GM12878 (cell line): ENCODE data around the gene TRIM17. TPM values are rescaled to one million over a fixed set of nuclear protein-coding genes. Genes with fewer than 3 reads are reported as not detected.

Experiments
- ATAC-seq: fragments of 200-7000 bp; cut with Tn5 transposase; 3 replicates; pipeline ENCODE4 v1.9.1; 2020; ENCODE audit warnings: mild to moderate bottlenecking, moderate library complexity
- BruUV-seq: library from RNA; stranded (reverse); fragments of 400-500 nt; replicated peaks from 2 replicates; lab custom pipeline; 2021; lab: Mats Ljungman, UMichigan
- CTCF ChIA-PET: fragments of 300-600 bp; sonication (Branson Sonifier 250); formaldehyde crosslinking; extraction: SDS; loops from one replicate; lab custom pipeline; 2021; ENCODE audit warnings: inconsistent platforms; lab: Yijun Ruan, JAX
- POLR2A ChIA-PET: fragments of 350-600 bp; formaldehyde crosslinking; extraction: SDS; loops from one replicate; lab custom pipeline; 2021; ENCODE audit warnings: inconsistent platforms; lab: Charles Lee
- RAD21 ChIA-PET: fragments of 300-600 bp; sonication (Branson Sonifier 250); formaldehyde crosslinking; loops from one replicate; lab custom pipeline; 2023; ENCODE audit warnings: antibody characterized with exemption; ENCODE audit not compliant: unreplicated experiment; lab: Charles Lee
- SMC1A ChIA-PET: fragments of 300-600 bp; sonication (Branson Sonifier 250); formaldehyde crosslinking; loops from one replicate; lab custom pipeline; 2023; ENCODE audit not compliant: unreplicated experiment, uncharacterized antibody; lab: Charles Lee
- DNase-seq: peaks from one replicate; pipeline ENCODE4 v3.0.0-alpha.2; 2011; ENCODE audit warnings: low read depth, low spot score
- FAIRE-seq: peaks from 3 replicates; lab custom pipeline; 2011; peaks lifted over from hg19 to GRCh38; lab: Jason Lieb, UNC
- H2AFZ ChIP-seq: 2 replicates; pipeline ENCODE4 v1.6.0; 2011; ENCODE audit warnings: low read depth, low read length, control low read depth; ENCODE audit not compliant: control insufficient read depth
- H3K27ac ChIP-seq: 2 replicates; pipeline ENCODE4 v1.5.1; 2011; ENCODE audit warnings: control low read depth; ENCODE audit not compliant: control insufficient read depth, insufficient read depth
- H3K27me3 ChIP-seq, 2 experiments: replicated peaks in 1 of 2; 2 replicates each; pipeline versions ENCODE4 v1.6.0 to v1.6.1; 2011; ENCODE audit warnings: low read length in 1 of 2; ENCODE audit not compliant: control insufficient read depth in 2 of 2, insufficient read depth in 2 of 2
- H3K36me3 ChIP-seq, 2 experiments: 2 replicates each; pipeline ENCODE4 v1.5.1; 2011; ENCODE audit warnings: low read length in 1 of 2; ENCODE audit not compliant: control insufficient read depth in 2 of 2, insufficient read depth in 2 of 2
- H3K4me1 ChIP-seq: 2 replicates; pipeline ENCODE4 v1.6.1; 2011; ENCODE audit warnings: mild to moderate bottlenecking, low read length, moderate library complexity, mixed read lengths; ENCODE audit not compliant: control insufficient read depth, insufficient read depth
- H3K4me2 ChIP-seq: 2 replicates; pipeline ENCODE4 v1.6.0; 2011; ENCODE audit warnings: control low read depth; ENCODE audit not compliant: control insufficient read depth, insufficient read depth
- H3K4me3 ChIP-seq: fragments of 200-600 bp; sonication (generic); 2 replicates; pipeline ENCODE4 v1.5.1; 2016
- H3K79me2 ChIP-seq: 2 replicates; pipeline ENCODE4 v1.6.0; 2011; ENCODE audit warnings: low read length; ENCODE audit not compliant: control insufficient read depth, insufficient read depth
- H3K9ac ChIP-seq: 2 replicates; pipeline ENCODE4 v1.8.0; 2011; ENCODE audit warnings: low read length, control low read depth, mixed read lengths; ENCODE audit not compliant: control insufficient read depth, insufficient read depth
- H3K9me3 ChIP-seq: replicated peaks from 3 replicates; pipeline ENCODE4 v1.5.1; 2011; ENCODE audit warnings: mild to moderate bottlenecking, low read length; ENCODE audit not compliant: control insufficient read depth, insufficient read depth
- H4K20me1 ChIP-seq: 2 replicates; pipeline ENCODE4 v1.6.0; 2011; ENCODE audit not compliant: control insufficient read depth, insufficient read depth
- ATF3 ChIP-seq: IDR thresholded peaks from 2 replicates; pipeline ENCODE4 v1.6.1; 2011; ENCODE audit warnings: low read depth, mild to moderate bottlenecking, low read length, moderate library complexity, borderline replicate concordance; ENCODE audit errors: extremely low read depth
- EZH2 ChIP-seq: IDR thresholded peaks from 2 replicates; pipeline ENCODE4 v1.6.1; 2012; ENCODE audit warnings: low read depth, mild to moderate bottlenecking, control low read depth, inconsistent platforms, low read length, borderline replicate concordance; ENCODE audit not compliant: control insufficient read depth
- KAT2A ChIP-seq: conservative IDR thresholded peaks from 2 replicates; pipeline ENCODE4 v1.6.1; 2011; ENCODE audit warnings: low read depth, low read length; ENCODE audit not compliant: control insufficient read depth
- KLF5 ChIP-seq: fragments of 450-650 bp; IDR thresholded peaks from 2 replicates; pipeline ENCODE4 v1.6.1; 2014; ENCODE audit warnings: mild to moderate bottlenecking; ENCODE audit not compliant: partially characterized antibody
- PKNOX1 ChIP-seq: fragments of 450-650 bp; IDR thresholded peaks from 2 replicates; pipeline ENCODE4 v1.6.1; 2016; ENCODE audit warnings: mild to moderate bottlenecking
- POLR2AphosphoS5 ChIP-seq: IDR thresholded peaks from 2 replicates; pipeline ENCODE4 v1.6.1; 2011; ENCODE audit warnings: mild to moderate bottlenecking, low read length, inconsistent platforms
- RAD51 ChIP-seq: fragments of 450-650 bp; IDR thresholded peaks from 2 replicates; pipeline ENCODE4 v1.6.1; 2016; ENCODE audit warnings: moderate library complexity, mild to moderate bottlenecking, inconsistent platforms
- SKIL ChIP-seq: fragments of 450-650 bp; IDR thresholded peaks from 2 replicates; pipeline ENCODE4 v1.6.1; 2017; ENCODE audit warnings: mild to moderate bottlenecking, low read depth, inconsistent platforms; ENCODE audit not compliant: poor library complexity, severe bottlenecking
- SMAD1 ChIP-seq: fragments of 450-650 bp; IDR thresholded peaks from 2 replicates; pipeline ENCODE4 v1.6.1; 2018; ENCODE audit warnings: mild to moderate bottlenecking, low read depth; ENCODE audit not compliant: partially characterized antibody
- SUZ12 ChIP-seq: fragments of 200-600 bp; sonication (generic); IDR thresholded peaks from one replicate; pipeline ENCODE4 v1.6.1; 2018; ENCODE audit warnings: antibody characterized with exemption, mild to moderate bottlenecking; ENCODE audit not compliant: unreplicated experiment
- TAF1 ChIP-seq: IDR thresholded peaks from 2 replicates; pipeline ENCODE4 v1.6.1; 2011; ENCODE audit warnings: mild to moderate bottlenecking, low read depth, low read length, borderline replicate concordance
- ZBTB4 ChIP-seq: fragments of 450-650 bp; formaldehyde crosslinking; IDR thresholded peaks from 2 replicates; pipeline ENCODE4 v1.4.0; 2022; ENCODE audit warnings: mild to moderate bottlenecking, moderate library complexity
- ZZZ3 ChIP-seq: IDR thresholded peaks from 2 replicates; pipeline ENCODE4 v1.6.1; 2011; ENCODE audit warnings: low read depth; ENCODE audit not compliant: control insufficient read depth, insufficient read length
- WGBS: methylation state at CpG from one replicate; pipeline ENCODE4 v1.1.6; 2016; ENCODE audit warnings: low lambda C conversion rate; ENCODE audit not compliant: insufficient replicate concordance, insufficient coverage; ENCODE audit errors: missing lambda C conversion rate; 5-methylcytosine and 5-hydroxymethylcytosine counted together
- in situ Hi-C: fragments of 300-500 bp; cut with MboI; formaldehyde crosslinking; loops from 9 replicates; pipeline ENCODE4 v1.14.3; 2018; ENCODE audit warnings: mixed read lengths
- intact Hi-C: fragments of 100-400 bp; cut with micrococcal nuclease; formaldehyde crosslinking; loops from one replicate; pipeline ENCODE4 v1.14.2; 2022; ENCODE audit not compliant: unreplicated experiment
- polyA plus RNA-seq, 11 experiments: library from polyadenylated mRNA; depleted of rRNA in 4 of 11; unstranded in 6 of 11; stranded (reverse) in 5 of 11; fragments of >200 nt; fragmentation: Nextera tagmentation in 4 of 11; fragmentation: Illumina TruSeq in 1 of 11; extraction: Ambion mirVana in 4 of 11; extraction: Trizol in 1 of 11; gene quantifications; 1 replicate in 1 of 11; 2 replicates in 10 of 11; pipeline versions ENCODE4 v1.2.1 to v1.2.3, GENCODE V29; 2011 to 2016; ENCODE audit warnings: inconsistent platforms in 2 of 11, missing spikeins in 2 of 11, low read depth in 1 of 11
- total RNA-seq, 4 experiments: library from RNA; depleted of rRNA in 3 of 4; stranded (reverse); fragments of >200 nt in 3 of 4; fragmentation: Illumina TruSeq in 1 of 4; extraction: Trizol in 1 of 4; gene quantifications; 2 replicates each; pipeline versions ENCODE4 v1.2.1 to v1.2.3, GENCODE V29; 2013 to 2021

Gene TRIM17
- total and polyA plus RNA-seq, 10 of the 15 experiments (the other 5 are each of a cell fraction or from before 2014, with no cell fraction given) = 0.16 to 0.32 TPM; not detected in 8

- TF ChIP-seq PKNOX1 (no peak), SUZ12 (no peak), ZZZ3 (no peak), SKIL (no peak), SMAD1 (no peak), ATF3 (no peak), POLR2AphosphoS5 (no peak), KLF5 (no peak), TAF1 (no peak), RAD51 (no peak), EZH2 (no peak), KAT2A (no peak), ZBTB4 (CRISPR knock-in tag) (no peak)
- H3K4me3 ChIP-seq = peak overlapping the region; percentile 97
- BruUV-seq = no TSS peak
- intact Hi-C loops = loop anchor here (2.0 to 5.0 kb wide), 2 partner anchors 51 to 619 kb away; a partner anchor contains a TSS
- H2AFZ ChIP-seq = no peak overlapping the region
- H3K9ac ChIP-seq = peak overlapping the region; percentile 88
- peaks cover 6 to 7% of the 10 kb centered on the region in 2 experiments; a peak in 2 of 4 replicates for H3K36me3 ChIP-seq
- no peaks in the 10 kb centered on the region for H3K9me3 ChIP-seq
- no peaks in the 10 kb centered on the region for H3K27me3 ChIP-seq
- H3K4me1 ChIP-seq = peaks cover 4% of the 10 kb centered on the region; the same call in 1 of the 2 replicates
- CTCF ChIA-PET = interaction anchor here (1.3 kb wide), 1 partner anchor 238 kb away, joined by 4 read pairs; no protein-coding TSS in a partner anchor
- in situ Hi-C loops = no loop called here
- ATAC-seq (peak; percentile 44; the same call in 2 of the 3 replicates), DNase-seq (no peak), FAIRE-seq (no peak)
- no peaks in the 10 kb centered on the region for H4K20me1 ChIP-seq
- POLR2A ChIA-PET = interaction anchor here (1.7 kb wide), 1 partner anchor 239 kb away, joined by 6 read pairs; no protein-coding TSS in a partner anchor
- SMC1A ChIA-PET = no interaction called here
- RAD21 ChIA-PET = no interaction called here
- peak overlapping the region; percentile 86 for H3K27ac ChIP-seq
- peaks cover 48% of the 10 kb centered on the region for H3K79me2 ChIP-seq
- peak overlapping the region; percentile 98; the same call in 1 of the 2 replicates for H3K4me2 ChIP-seq
- under 1% methylated on average over 18 of the region's 21 CpGs for WGBS
Observed at GRCh38 chr1:228405979-228406228, 10.8 kb downstream of the TRIM17 start.
